ENCODE results near the gene TRAK1. TPM values are rescaled to one million over a fixed set of nuclear protein-coding genes. Genes with fewer than 3 reads are reported as not detected.

The TRAK1 gene
- total and polyA plus RNA-seq, 2 donors (not counting 1 experiment from before 2014, with no cell fraction given), result 71.3 to 129 TPM

DNA sequence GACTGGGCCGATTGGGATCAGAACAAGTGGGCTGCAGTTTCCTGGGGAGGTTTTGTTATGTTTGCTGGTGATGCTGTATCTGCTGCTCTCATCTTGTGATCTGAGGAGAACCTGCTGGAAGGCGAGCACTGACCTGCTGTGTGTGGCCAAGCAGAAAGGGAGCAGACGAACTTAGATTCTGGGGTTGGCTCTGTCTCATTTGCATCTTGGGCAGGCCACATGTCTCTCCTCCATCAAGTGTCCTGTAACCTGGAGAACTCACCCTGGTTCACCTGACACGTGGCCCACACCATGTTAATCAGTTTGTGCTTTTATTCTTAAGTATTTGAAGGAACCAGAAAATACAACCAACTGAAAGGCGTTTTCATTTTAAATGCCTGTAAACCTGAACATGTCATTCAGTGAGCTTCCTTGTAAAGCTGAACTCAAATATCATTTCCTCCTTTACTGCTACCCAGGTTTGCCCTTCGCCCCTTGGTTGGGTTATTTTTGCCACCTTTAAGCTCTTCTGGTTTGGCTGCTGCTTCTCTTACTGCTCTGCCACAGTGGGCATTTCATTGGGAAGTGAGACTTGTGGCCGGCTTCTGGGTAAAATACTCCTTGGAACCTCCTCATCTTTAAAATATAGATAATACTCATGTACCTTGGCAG lies 33.5 kb upstream of the TRAK1 start:
- peak overlapping the region; percentile 80 to 89 for H3K27ac ChIP-seq (ENCODE audit: low read length in 2 of 2)
- CTCF ChIA-PET, result interaction anchor here (0.6 to 1.9 kb wide), 4 partner anchors 11 to 43 kb away, joined by 3 to 5 read pairs (median 4); no protein-coding TSS in a partner anchor

More for the DNA sequence above, 33.5 kb upstream of the TRAK1 start:
- H3K4me3 ChIP-seq (ENCODE audit: control extremely low read depth in 1 of 5, extremely low read depth in 1 of 5, insufficient read depth in 1 of 5, low read depth in 2 of 5, low read length in 4 of 5), result peak overlapping the region in 1 of 5 experiments; percentile 20
- peaks cover 3% of the 10 kb centered on the region for H3K9me3 Mint-ChIP-seq (ENCODE audit: insufficient read depth)
- DNase-seq, result peak; percentile 78
- peak overlapping the region; percentile 27 for H3K9ac ChIP-seq (ENCODE audit: low read length)
- peaks cover 7% of the 10 kb centered on the region for H4K20me1 ChIP-seq (ENCODE audit: control insufficient read depth, insufficient read depth, low read length, poor library complexity, severe bottlenecking)
- H3K4me1 Mint-ChIP-seq, result peaks cover 84% of the 10 kb centered on the region
- no peaks in the 10 kb centered on the region for H3K27me3 ChIP-seq (replicated peaks in 1 of 4; ENCODE audit: control extremely low read depth in 1 of 4, control insufficient read depth in 3 of 4, insufficient read depth in 4 of 4, low read length in 3 of 4)
- TF ChIP-seq, protein P1, sequence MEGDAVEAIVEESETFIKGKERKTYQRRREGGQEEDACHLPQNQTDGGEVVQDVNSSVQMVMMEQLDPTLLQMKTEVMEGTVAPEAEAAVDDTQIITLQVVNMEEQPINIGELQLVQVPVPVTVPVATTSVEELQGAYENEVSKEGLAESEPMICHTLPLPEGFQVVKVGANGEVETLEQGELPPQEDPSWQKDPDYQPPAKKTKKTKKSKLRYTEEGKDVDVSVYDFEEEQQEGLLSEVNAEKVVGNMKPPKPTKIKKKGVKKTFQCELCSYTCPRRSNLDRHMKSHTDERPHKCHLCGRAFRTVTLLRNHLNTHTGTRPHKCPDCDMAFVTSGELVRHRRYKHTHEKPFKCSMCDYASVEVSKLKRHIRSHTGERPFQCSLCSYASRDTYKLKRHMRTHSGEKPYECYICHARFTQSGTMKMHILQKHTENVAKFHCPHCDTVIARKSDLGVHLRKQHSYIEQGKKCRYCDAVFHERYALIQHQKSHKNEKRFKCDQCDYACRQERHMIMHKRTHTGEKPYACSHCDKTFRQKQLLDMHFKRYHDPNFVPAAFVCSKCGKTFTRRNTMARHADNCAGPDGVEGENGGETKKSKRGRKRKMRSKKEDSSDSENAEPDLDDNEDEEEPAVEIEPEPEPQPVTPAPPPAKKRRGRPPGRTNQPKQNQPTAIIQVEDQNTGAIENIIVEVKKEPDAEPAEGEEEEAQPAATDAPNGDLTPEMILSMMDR (IDR thresholded peaks at IDR 0.05), result no peak
- no peak for TF ChIP-seq EZH2 (IDR thresholded peaks at IDR 0.05; ENCODE audit: borderline replicate concordance, insufficient read depth, low read depth, low read length, poor library complexity, severe bottlenecking)
- peaks cover 0 to 4% (median 2%) of the 10 kb centered on the region in 3 donors for H3K9me3 ChIP-seq (ENCODE audit: control extremely low read depth in 1 of 3, control insufficient read depth in 2 of 3, insufficient read depth in 1 of 3, low read length in 2 of 3)
- H3K4me3 Mint-ChIP-seq, result peak overlapping the region; percentile 81
- H3K4me1 ChIP-seq (ENCODE audit: control insufficient read depth in 2 of 2, insufficient read depth in 2 of 2, low read length in 2 of 2), result peaks cover 66 to 71% of the 10 kb centered on the region in 2 donors
- peaks cover 97% of the 10 kb centered on the region for H3K79me2 ChIP-seq (ENCODE audit: control insufficient read depth, insufficient read depth, low read length)
- H3K27me3 Mint-ChIP-seq, result no peaks in the 10 kb centered on the region
- peak overlapping the region; percentile 96 for H3K27ac Mint-ChIP-seq
- POLR2A ChIA-PET, result interaction anchor here (0.6 to 0.8 kb wide), 3 partner anchors 10 to 43 kb away, joined by 3 read pairs; no protein-coding TSS in a partner anchor
- intact Hi-C loops (cut with micrococcal nuclease), result loop anchor here (1.0 to 5.0 kb wide), 5 partner anchors 9 to 40 kb away; no protein-coding TSS in a partner anchor
- peak overlapping the region; percentile 65 for H3K4me2 ChIP-seq (replicated peaks; ENCODE audit: low read depth, low read length, poor library complexity, severe bottlenecking)
- ATAC-seq (ENCODE audit: low read depth), result peak; percentile 62
- peaks cover 0 to 5% of the 10 kb centered on the region in 2 experiments for H3K36me3 ChIP-seq (replicated peaks in 1 of 2; ENCODE audit: control extremely low read depth in 1 of 2, control insufficient read depth in 1 of 2, extremely low read depth in 1 of 2, insufficient read depth in 2 of 2, low read length in 1 of 2)
- 30% methylated on average over 3 of the region's 7 CpGs for WGBS (ENCODE audit: insufficient coverage)
- peak overlapping the region; percentile 34 for H2AFZ ChIP-seq (ENCODE audit: insufficient read depth, low read depth, low read length, poor library complexity, severe bottlenecking)

Measured in B cell (primary cell).